ENCODE results near the gene FILIP1L. TPM values are rescaled to one million over a fixed set of nuclear protein-coding genes. Genes with fewer than 3 reads are reported as not detected.

Gene FILIP1L
- total and polyA plus RNA-seq, 2 of the 4 experiments (the other 2 are of a cell fraction) = 11.5 to 19.9 TPM

- TF ChIP-seq, protein P1, sequence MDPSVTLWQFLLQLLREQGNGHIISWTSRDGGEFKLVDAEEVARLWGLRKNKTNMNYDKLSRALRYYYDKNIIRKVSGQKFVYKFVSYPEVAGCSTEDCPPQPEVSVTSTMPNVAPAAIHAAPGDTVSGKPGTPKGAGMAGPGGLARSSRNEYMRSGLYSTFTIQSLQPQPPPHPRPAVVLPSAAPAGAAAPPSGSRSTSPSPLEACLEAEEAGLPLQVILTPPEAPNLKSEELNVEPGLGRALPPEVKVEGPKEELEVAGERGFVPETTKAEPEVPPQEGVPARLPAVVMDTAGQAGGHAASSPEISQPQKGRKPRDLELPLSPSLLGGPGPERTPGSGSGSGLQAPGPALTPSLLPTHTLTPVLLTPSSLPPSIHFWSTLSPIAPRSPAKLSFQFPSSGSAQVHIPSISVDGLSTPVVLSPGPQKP (IDR thresholded peaks at IDR 0.05; ENCODE audit: borderline replicate concordance, low read depth, low read length) = no peak
These were observed 158.3 kb downstream of the FILIP1L start (continued) for GRCh38 chr3:99955773-99956562.

- Histone ChIP-seq H3K27me3 (ENCODE audit: control insufficient read depth, insufficient read depth, low read length) (no peaks in the 10 kb centered on the region), H2BK15ac (ENCODE audit: low read depth, low read length) (no peak overlapping the region), H2BK120ac (ENCODE audit: low read depth, low read length) (no peak overlapping the region), H3K9me3 (ENCODE audit: control insufficient read depth, insufficient read depth, low read length) (no peaks in the 10 kb centered on the region), H3K4me3 (ENCODE audit: insufficient read depth, low read depth, low read length) (no peak overlapping the region), H4K8ac (ENCODE audit: low read depth in 2 of 2, low read length in 2 of 2) (no peak overlapping the region), H3K9me1 (ENCODE audit: insufficient read depth, low read length) (peaks cover 13% of the 10 kb centered on the region), H3K4me1 (ENCODE audit: control insufficient read depth, insufficient read depth, low read length) (peaks cover 10% of the 10 kb centered on the region), H2AK9ac (replicated peaks; ENCODE audit: low read depth, low read length, poor library complexity) (no peak overlapping the region), H3K23ac (ENCODE audit: low read depth, low read length) (no peak overlapping the region), H2AK5ac (ENCODE audit: low read depth, low read length) (no peak overlapping the region), H3K79me1 (ENCODE audit: low read depth in 1 of 2, low read length in 2 of 2) (peaks cover 14 to 30% of the 10 kb centered on the region in 2 experiments), H3K56ac (ENCODE audit: extremely low read depth, insufficient read depth, low read length) (no peak overlapping the region), H2AFZ (replicated peaks; ENCODE audit: low read length, poor library complexity) (no peak overlapping the region), H4K20me1 (ENCODE audit: insufficient read depth, low read length) (no peaks in the 10 kb centered on the region), H3K14ac (replicated peaks; ENCODE audit: low read depth, low read length) (no peak overlapping the region), H4K5ac (ENCODE audit: low read depth, low read length) (no peak overlapping the region), H2BK5ac (ENCODE audit: low read depth, low read length, poor library complexity, severe bottlenecking) (no peak overlapping the region), H3K9ac (ENCODE audit: low read depth, low read length) (no peak overlapping the region), H3K4ac (ENCODE audit: low read depth, low read length) (no peak overlapping the region), H3K4me2 (ENCODE audit: low read depth, low read length) (no peak overlapping the region), H3K18ac (ENCODE audit: low read depth, low read length) (no peak overlapping the region), H3K27ac (ENCODE audit: insufficient read depth, low read length) (no peak overlapping the region), H4K91ac (ENCODE audit: insufficient read depth, low read depth, low read length) (no peak overlapping the region), H2BK20ac (ENCODE audit: low read depth, low read length) (no peak overlapping the region), H3K36me3 (ENCODE audit: control insufficient read depth, insufficient read depth, low read length) (no peaks in the 10 kb centered on the region)
- TF ChIP-seq POLR2A (IDR thresholded peaks at IDR 0.05; ENCODE audit: low read depth, low read length) = no peak
- TF ChIP-seq RCOR1 (IDR thresholded peaks at IDR 0.05; ENCODE audit: insufficient replicate concordance, low read length) = no peak
- TF ChIP-seq, protein P1 (IDR thresholded peaks at IDR 0.05; ENCODE audit: borderline replicate concordance, low read depth, low read length) = no peak
- no peak for TF ChIP-seq CTCF (conservative IDR thresholded peaks at IDR 0.05; ENCODE audit: low read depth, low read length)
- TF ChIP-seq CEBPB (IDR thresholded peaks at IDR 0.05; ENCODE audit: low read depth, low read length) = no peak
- TF ChIP-seq RAD21 (IDR thresholded peaks at IDR 0.05; ENCODE audit: low read length) = no peak
- TF ChIP-seq CHD1 (IDR thresholded peaks at IDR 0.05; ENCODE audit: low read depth, low read length) = no peak
- TF ChIP-seq FOS (IDR thresholded peaks at IDR 0.05; ENCODE audit: low read depth, low read length) = no peak
- no peak for TF ChIP-seq BHLHE40 (IDR thresholded peaks at IDR 0.05; ENCODE audit: low read depth, low read length)
- ChIA-PET POLR2A (ENCODE audit: unreplicated experiment) (no interaction called here), CTCF (no interaction called here)
- dilution Hi-C loops (cut with HindIII; ENCODE audit: low sequenced_read_pairs, unreplicated experiment) (no loop called here), intact Hi-C loops (cut with micrococcal nuclease) (loop anchor here (5.0 kb wide), 2 partner anchors 53 to 87 kb away; no protein-coding TSS in a partner anchor), in situ Hi-C loops (cut with MboI; ENCODE audit: low sequenced_read_pairs) (loop anchor here (25.0 kb wide), 1 partner anchor 107 kb away; no protein-coding TSS in a partner anchor)
- BruUV-seq (replicated peaks) = no TSS peak
- ATAC-seq (ENCODE audit: low read depth) (no peak), DNase-seq (no peak)
- WGBS, 2 experiments (ENCODE audit: extremely low coverage in 2 of 2, insufficient read length in 1 of 2) = no CpG with 5 or more reads among the region's 4 CpGs
These were observed 159.2 kb downstream of the FILIP1L start for GRCh38 chr3:99954914-99955644.

Measured in IMR-90 (cell line).